ENCODE measurements around the gene VIL1. TPM values are rescaled to one million over a fixed set of nuclear protein-coding genes. Genes with fewer than 3 reads are reported as not detected.
A peak's percentile ranks its signal among the peaks of the same experiment; 100 is the strongest.

The VIL1 gene
- total RNA-seq, 1 experiment from 2014 or later, result 0.18 TPM

DNA sequence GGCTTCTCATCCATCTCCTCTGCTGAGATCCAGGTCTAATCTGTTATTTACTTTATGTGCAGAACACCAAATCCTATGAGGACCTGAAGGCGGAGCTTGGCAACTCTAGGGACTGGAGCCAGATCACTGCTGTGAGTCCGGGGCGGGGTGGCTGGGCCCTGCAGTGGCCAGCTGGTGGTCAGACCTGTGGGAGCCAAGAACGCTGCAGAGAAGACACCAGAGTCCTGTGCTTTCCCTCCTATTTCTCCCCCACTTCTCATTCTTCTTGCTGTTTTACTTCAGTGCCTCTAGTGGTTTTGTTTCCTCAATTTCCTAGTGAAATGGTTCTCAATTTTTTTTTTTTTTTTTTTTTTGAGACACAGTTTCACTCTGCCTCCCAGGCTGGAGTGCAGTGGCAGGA, 19.7 kb downstream of the VIL1 start:
- no peak for DNase-seq (ENCODE audit: low read depth, low spot score)
- ChIA-PET POLR2A (no interaction called here), CTCF (no interaction called here)
- in situ Hi-C loops (cut with HindIII; ENCODE audit: low pct_unique_long_range_greater_than_20kb, low sequenced_read_pairs) (no loop called here), intact Hi-C loops (cut with micrococcal nuclease; ENCODE audit: unreplicated experiment) (no loop called here)
- TF ChIP-seq TCF7L2 (IDR thresholded peaks at IDR 0.05; ENCODE audit: low read depth, low read length) (no peak), POLR2AphosphoS5 (IDR thresholded peaks at IDR 0.05; ENCODE audit: low read depth, low read length) (no peak), REST (IDR thresholded peaks at IDR 0.05; ENCODE audit: insufficient read depth in 1 of 2, low read depth in 2 of 2, low read length in 1 of 2) (no peak), SIN3A (IDR thresholded peaks at IDR 0.05; ENCODE audit: borderline replicate concordance, insufficient read depth, low read depth, low read length) (no peak)
- TF ChIP-seq, protein P1, sequence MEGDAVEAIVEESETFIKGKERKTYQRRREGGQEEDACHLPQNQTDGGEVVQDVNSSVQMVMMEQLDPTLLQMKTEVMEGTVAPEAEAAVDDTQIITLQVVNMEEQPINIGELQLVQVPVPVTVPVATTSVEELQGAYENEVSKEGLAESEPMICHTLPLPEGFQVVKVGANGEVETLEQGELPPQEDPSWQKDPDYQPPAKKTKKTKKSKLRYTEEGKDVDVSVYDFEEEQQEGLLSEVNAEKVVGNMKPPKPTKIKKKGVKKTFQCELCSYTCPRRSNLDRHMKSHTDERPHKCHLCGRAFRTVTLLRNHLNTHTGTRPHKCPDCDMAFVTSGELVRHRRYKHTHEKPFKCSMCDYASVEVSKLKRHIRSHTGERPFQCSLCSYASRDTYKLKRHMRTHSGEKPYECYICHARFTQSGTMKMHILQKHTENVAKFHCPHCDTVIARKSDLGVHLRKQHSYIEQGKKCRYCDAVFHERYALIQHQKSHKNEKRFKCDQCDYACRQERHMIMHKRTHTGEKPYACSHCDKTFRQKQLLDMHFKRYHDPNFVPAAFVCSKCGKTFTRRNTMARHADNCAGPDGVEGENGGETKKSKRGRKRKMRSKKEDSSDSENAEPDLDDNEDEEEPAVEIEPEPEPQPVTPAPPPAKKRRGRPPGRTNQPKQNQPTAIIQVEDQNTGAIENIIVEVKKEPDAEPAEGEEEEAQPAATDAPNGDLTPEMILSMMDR (IDR thresholded peaks at IDR 0.05), result no peak
- Histone ChIP-seq H3K27me3 (ENCODE audit: control insufficient read depth, insufficient read depth, low read length) (no peaks in the 10 kb centered on the region), H3K36me3 (ENCODE audit: control insufficient read depth, insufficient read depth, low read length) (no peaks in the 10 kb centered on the region), H3K4me3 (ENCODE audit: low read depth in 2 of 2, low read length in 2 of 2) (no peak overlapping the region), H3K27ac (ENCODE audit: low read length) (no peak overlapping the region), H3K4me1 (ENCODE audit: control insufficient read depth, insufficient read depth, low read length) (no peaks in the 10 kb centered on the region), H3K9me3 (ENCODE audit: control insufficient read depth, insufficient read depth, low read depth, low read length) (no peaks in the 10 kb centered on the region)
- no TSS peak for BruUV-seq (replicated peaks)
- no peak for ATAC-seq

- in situ Hi-C loops (cut with HindIII; ENCODE audit: low pct_unique_long_range_greater_than_20kb, low sequenced_read_pairs) (no loop called here), intact Hi-C loops (cut with micrococcal nuclease; ENCODE audit: unreplicated experiment) (no loop called here)
- DNase-seq (ENCODE audit: low read depth, low spot score), result no peak
- H3K27me3 ChIP-seq (ENCODE audit: control insufficient read depth, insufficient read depth, low read length), result no peaks in the 10 kb centered on the region
- H3K9me3 ChIP-seq (ENCODE audit: control insufficient read depth, insufficient read depth, low read depth, low read length), result no peaks in the 10 kb centered on the region
- peaks cover 11% of the 10 kb centered on the region for H3K4me1 ChIP-seq (ENCODE audit: control insufficient read depth, insufficient read depth, low read length)
- ChIA-PET CTCF (no interaction called here), POLR2A (no interaction called here)
- TF ChIP-seq POLR2AphosphoS5 (IDR thresholded peaks at IDR 0.05; ENCODE audit: low read depth, low read length), result no peak
- TF ChIP-seq, protein P1 (IDR thresholded peaks at IDR 0.05), result no peak
- no peak for TF ChIP-seq SIN3A (IDR thresholded peaks at IDR 0.05; ENCODE audit: borderline replicate concordance, insufficient read depth, low read depth, low read length)
- TF ChIP-seq TCF7L2 (IDR thresholded peaks at IDR 0.05; ENCODE audit: low read depth, low read length), result no peak
- no peak for TF ChIP-seq REST (IDR thresholded peaks at IDR 0.05; ENCODE audit: insufficient read depth in 1 of 2, low read depth in 2 of 2, low read length in 1 of 2)
- ATAC-seq, result peak; percentile 69
- BruUV-seq (replicated peaks), result no TSS peak
- no peak overlapping the region for H3K4me3 ChIP-seq (ENCODE audit: low read depth in 2 of 2, low read length in 2 of 2)
- peak overlapping the region; percentile 57; the same call in 1 of the 2 replicates for H3K27ac ChIP-seq (ENCODE audit: low read length)
- peaks cover 2% of the 10 kb centered on the region; the same call in 1 of the 2 replicates for H3K36me3 ChIP-seq (ENCODE audit: control insufficient read depth, insufficient read depth, low read length)
These were observed 25.9 kb downstream of the VIL1 start for GRCh38 chr2:218444692-218445357.
